ENCODE measurements around the gene MME.
"Not testable (repeated sequence)": the region's sequence is repeated elsewhere in the genome, so short reads cannot be mapped to it uniquely, and the experiment has no call there.

MME gene

GRCh38 chr3:155112661-155113389 is 32.7 kb downstream of the MME start:
- in situ Hi-C loops (cut with HindIII; ENCODE audit: low pct_ligation_motif_present, low pct_unique_long_range_greater_than_20kb, low sequenced_read_pairs): no loop called here
- DNase-seq: no peak

GRCh38 chr3:155124745-155125144 is 44.6 kb downstream of the MME start:
- in situ Hi-C loops (cut with HindIII; ENCODE audit: low pct_ligation_motif_present, low pct_unique_long_range_greater_than_20kb, low sequenced_read_pairs): not testable (repeated sequence)

GRCh38 chr3:155129396-155129795 is 49.3 kb downstream of the MME start:
- in situ Hi-C loops (cut with HindIII; ENCODE audit: low pct_ligation_motif_present, low pct_unique_long_range_greater_than_20kb, low sequenced_read_pairs): no loop called here
- DNase-seq: no peak

More at GRCh38 chr3:155124745-155125144, 44.6 kb downstream of the MME start:
- DNase-seq: not testable (repeated sequence)

GRCh38 chr3:155130001-155130400 is 49.9 kb downstream of the MME start:
- no peak for DNase-seq
- in situ Hi-C loops (cut with HindIII; ENCODE audit: low pct_ligation_motif_present, low pct_unique_long_range_greater_than_20kb, low sequenced_read_pairs): no loop called here

GRCh38 chr3:155131104-155131503 is 51.0 kb downstream of the MME start:
- in situ Hi-C loops (cut with HindIII; ENCODE audit: low pct_ligation_motif_present, low pct_unique_long_range_greater_than_20kb, low sequenced_read_pairs): no loop called here
- no peak for DNase-seq

- in situ Hi-C loops (cut with HindIII; ENCODE audit: low pct_ligation_motif_present, low pct_unique_long_range_greater_than_20kb, low sequenced_read_pairs): not testable (repeated sequence)
Observed at GRCh38 chr3:155134311-155134710, 54.2 kb downstream of the MME start.

GRCh38 chr3:155135003-155135402 is 54.9 kb downstream of the MME start:
- DNase-seq: no peak
- in situ Hi-C loops (cut with HindIII; ENCODE audit: low pct_ligation_motif_present, low pct_unique_long_range_greater_than_20kb, low sequenced_read_pairs): no loop called here

More at GRCh38 chr3:155134311-155134710, 54.2 kb downstream of the MME start:
- DNase-seq: not testable (repeated sequence)

GRCh38 chr3:155138677-155139076 is 58.6 kb downstream of the MME start:
- DNase-seq: no peak
- in situ Hi-C loops (cut with HindIII; ENCODE audit: low pct_ligation_motif_present, low pct_unique_long_range_greater_than_20kb, low sequenced_read_pairs): no loop called here

GRCh38 chr3:155147588-155147987 is 67.5 kb downstream of the MME start:
- in situ Hi-C loops (cut with HindIII; ENCODE audit: low pct_ligation_motif_present, low pct_unique_long_range_greater_than_20kb, low sequenced_read_pairs): no loop called here
- DNase-seq: no peak

GRCh38 chr3:155149494-155149893 is 69.4 kb downstream of the MME start:
- no peak for DNase-seq
- in situ Hi-C loops (cut with HindIII; ENCODE audit: low pct_ligation_motif_present, low pct_unique_long_range_greater_than_20kb, low sequenced_read_pairs): no loop called here

GRCh38 chr3:155153242-155154186 is 73.4 kb downstream of the MME start:
- in situ Hi-C loops (cut with HindIII; ENCODE audit: low pct_ligation_motif_present, low pct_unique_long_range_greater_than_20kb, low sequenced_read_pairs): no loop called here
- DNase-seq: no peak

GRCh38 chr3:155154255-155154654 is 74.1 kb downstream of the MME start:
- no peak for DNase-seq
- in situ Hi-C loops (cut with HindIII; ENCODE audit: low pct_ligation_motif_present, low pct_unique_long_range_greater_than_20kb, low sequenced_read_pairs): no loop called here

- in situ Hi-C loops (cut with HindIII; ENCODE audit: low pct_ligation_motif_present, low pct_unique_long_range_greater_than_20kb, low sequenced_read_pairs): no loop called here
- no peak for DNase-seq
Observed at GRCh38 chr3:155158346-155159037, 78.4 kb downstream of the MME start.

GRCh38 chr3:155159301-155159700 is 79.2 kb downstream of the MME start:
- in situ Hi-C loops (cut with HindIII; ENCODE audit: low pct_ligation_motif_present, low pct_unique_long_range_greater_than_20kb, low sequenced_read_pairs): no loop called here
- DNase-seq: no peak

- DNase-seq: no peak
- in situ Hi-C loops (cut with HindIII; ENCODE audit: low pct_ligation_motif_present, low pct_unique_long_range_greater_than_20kb, low sequenced_read_pairs): no loop called here
Observed at GRCh38 chr3:155161640-155162292, 81.6 kb downstream of the MME start.

- in situ Hi-C loops (cut with HindIII; ENCODE audit: low pct_ligation_motif_present, low pct_unique_long_range_greater_than_20kb, low sequenced_read_pairs): no loop called here
- no peak for DNase-seq
Observed at GRCh38 chr3:155164306-155164705, 84.2 kb downstream of the MME start.

GRCh38 chr3:155166441-155166840 is 86.3 kb downstream of the MME start:
- in situ Hi-C loops (cut with HindIII; ENCODE audit: low pct_ligation_motif_present, low pct_unique_long_range_greater_than_20kb, low sequenced_read_pairs): no loop called here
- no peak for DNase-seq

GRCh38 chr3:155169197-155169596 is 89.1 kb downstream of the MME start:
- in situ Hi-C loops (cut with HindIII; ENCODE audit: low pct_ligation_motif_present, low pct_unique_long_range_greater_than_20kb, low sequenced_read_pairs): no loop called here
- DNase-seq: no peak

- in situ Hi-C loops (cut with HindIII; ENCODE audit: low pct_ligation_motif_present, low pct_unique_long_range_greater_than_20kb, low sequenced_read_pairs): no loop called here
- no peak for DNase-seq
Observed at GRCh38 chr3:155173771-155174170, 93.7 kb downstream of the MME start.

Data from ACHN (cell line).